ENCODE data around the gene MSH3.

The MSH3 gene

DNA sequence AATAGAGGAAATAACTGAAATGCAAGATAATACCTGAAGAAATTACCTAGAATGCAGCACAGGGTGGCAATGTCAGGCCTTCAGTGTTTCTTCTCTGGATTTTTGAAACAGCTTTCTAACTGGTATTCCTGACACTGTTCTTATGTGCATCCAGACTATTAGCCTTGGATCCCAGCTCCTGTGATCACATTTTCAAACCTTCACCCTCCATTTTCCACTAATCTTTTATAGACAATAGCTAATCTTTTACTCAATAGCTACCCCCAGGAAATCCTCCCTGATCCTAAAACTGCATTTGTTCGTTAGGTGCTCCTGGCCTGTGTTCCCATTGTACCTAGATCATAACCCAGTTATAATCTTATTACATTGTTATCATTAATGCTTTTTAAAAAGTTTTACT, 101.8 kb downstream of the MSH3 start:
- no peak for DNase-seq (ENCODE audit: low read depth)
- H3K4me3 ChIP-seq (ENCODE audit: low read depth, low read length): no peak overlapping the region
- TF ChIP-seq, protein P1, sequence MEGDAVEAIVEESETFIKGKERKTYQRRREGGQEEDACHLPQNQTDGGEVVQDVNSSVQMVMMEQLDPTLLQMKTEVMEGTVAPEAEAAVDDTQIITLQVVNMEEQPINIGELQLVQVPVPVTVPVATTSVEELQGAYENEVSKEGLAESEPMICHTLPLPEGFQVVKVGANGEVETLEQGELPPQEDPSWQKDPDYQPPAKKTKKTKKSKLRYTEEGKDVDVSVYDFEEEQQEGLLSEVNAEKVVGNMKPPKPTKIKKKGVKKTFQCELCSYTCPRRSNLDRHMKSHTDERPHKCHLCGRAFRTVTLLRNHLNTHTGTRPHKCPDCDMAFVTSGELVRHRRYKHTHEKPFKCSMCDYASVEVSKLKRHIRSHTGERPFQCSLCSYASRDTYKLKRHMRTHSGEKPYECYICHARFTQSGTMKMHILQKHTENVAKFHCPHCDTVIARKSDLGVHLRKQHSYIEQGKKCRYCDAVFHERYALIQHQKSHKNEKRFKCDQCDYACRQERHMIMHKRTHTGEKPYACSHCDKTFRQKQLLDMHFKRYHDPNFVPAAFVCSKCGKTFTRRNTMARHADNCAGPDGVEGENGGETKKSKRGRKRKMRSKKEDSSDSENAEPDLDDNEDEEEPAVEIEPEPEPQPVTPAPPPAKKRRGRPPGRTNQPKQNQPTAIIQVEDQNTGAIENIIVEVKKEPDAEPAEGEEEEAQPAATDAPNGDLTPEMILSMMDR (IDR thresholded peaks at IDR 0.05; ENCODE audit: low read depth, low read length, missing control alignments): no peak

GRCh38 chr5:80757290-80757689, 102.8 kb downstream of the MSH3 start:
- no peak for DNase-seq (ENCODE audit: low read depth)
- TF ChIP-seq, protein P1 (IDR thresholded peaks at IDR 0.05; ENCODE audit: low read depth, low read length, missing control alignments): no peak
- no peak overlapping the region for H3K4me3 ChIP-seq (ENCODE audit: low read depth, low read length)

GRCh38 chr5:80759866-80760577, 105.6 kb downstream of the MSH3 start:
- H3K4me3 ChIP-seq (ENCODE audit: low read depth, low read length): no peak overlapping the region
- DNase-seq (ENCODE audit: low read depth): no peak
- TF ChIP-seq, protein P1 (IDR thresholded peaks at IDR 0.05; ENCODE audit: low read depth, low read length, missing control alignments): no peak

DNA sequence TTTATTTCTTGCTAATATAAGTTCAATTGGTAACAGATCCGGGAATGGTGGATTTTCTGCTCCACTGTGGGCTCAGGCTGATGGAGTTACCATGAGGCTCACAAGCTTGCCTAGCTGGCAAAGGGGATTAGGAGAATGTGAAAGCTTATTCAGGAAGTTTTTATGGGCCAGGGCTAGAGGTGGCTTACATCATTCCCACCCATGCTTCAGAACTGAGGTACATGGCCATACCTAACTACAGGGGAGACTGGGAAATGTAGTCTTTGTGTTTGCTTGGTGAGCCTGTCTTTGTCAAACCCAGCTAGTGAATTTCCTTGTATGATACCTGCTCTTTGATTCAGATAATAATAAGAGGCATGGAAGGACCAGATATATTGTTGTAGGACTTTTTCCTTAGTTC, 106.2 kb downstream of the MSH3 start:
- H3K4me3 ChIP-seq (ENCODE audit: low read depth, low read length): no peak overlapping the region
- TF ChIP-seq, protein P1 (IDR thresholded peaks at IDR 0.05; ENCODE audit: low read depth, low read length, missing control alignments): no peak
- DNase-seq (ENCODE audit: low read depth): no peak

DNA sequence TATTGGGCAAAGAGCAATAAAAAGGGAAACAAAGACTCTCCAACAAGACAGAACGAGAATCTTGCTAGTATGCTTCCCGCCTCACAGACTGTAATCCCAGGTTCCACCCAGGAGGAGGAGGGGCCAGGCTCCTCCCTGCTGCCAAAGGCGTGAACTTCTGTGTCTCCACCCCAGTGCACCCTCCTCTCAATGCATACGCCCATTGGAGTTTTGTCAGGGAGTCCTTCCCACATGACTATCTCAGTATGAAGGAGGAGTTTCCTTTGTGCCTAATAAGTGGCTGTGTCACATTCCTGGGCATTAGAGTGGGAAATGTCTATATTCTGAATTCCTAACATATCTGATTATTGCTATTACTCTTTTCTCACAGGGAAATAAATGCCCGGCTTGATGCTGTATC, 106.7 kb downstream of the MSH3 start:
- no peak overlapping the region for H3K4me3 ChIP-seq (ENCODE audit: low read depth, low read length)
- TF ChIP-seq, protein P1 (IDR thresholded peaks at IDR 0.05; ENCODE audit: low read depth, low read length, missing control alignments): no peak
- no peak for DNase-seq (ENCODE audit: low read depth)

DNA sequence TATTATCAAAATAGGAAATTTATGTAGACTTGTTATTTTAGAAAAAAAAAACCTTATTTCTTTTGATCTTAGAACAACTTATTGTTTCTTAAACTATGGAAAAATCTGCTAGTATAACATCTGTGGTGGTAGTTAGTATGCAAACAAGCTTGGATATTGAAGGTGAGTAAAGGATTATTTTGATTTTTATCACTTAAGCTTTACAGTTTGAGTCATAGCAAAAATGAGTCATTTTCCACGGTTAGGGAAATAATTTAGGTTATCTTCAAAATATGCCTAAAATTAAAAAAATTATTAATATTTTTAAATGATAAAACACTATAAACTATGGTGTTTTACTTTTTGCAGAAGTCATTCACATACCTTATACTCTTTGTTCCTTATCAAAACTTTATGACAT, 107.5 kb downstream of the MSH3 start:
- TF ChIP-seq, protein P1 (IDR thresholded peaks at IDR 0.05; ENCODE audit: low read depth, low read length, missing control alignments): no peak
- DNase-seq (ENCODE audit: low read depth): no peak
- H3K4me3 ChIP-seq (ENCODE audit: low read depth, low read length): no peak overlapping the region

- TF ChIP-seq, protein P1 (IDR thresholded peaks at IDR 0.05; ENCODE audit: low read depth, low read length, missing control alignments): no peak
- H3K4me3 ChIP-seq (ENCODE audit: low read depth, low read length): no peak overlapping the region
- no peak for DNase-seq (ENCODE audit: low read depth)
Observed at GRCh38 chr5:80762573-80762972, 108.1 kb downstream of the MSH3 start.

Data from GM12864 (cell line).